NCI-H510A treated with DMSO at 0.1 percent for 48 hours (cell line): ENCODE results near the gene KIRREL3.
"Not testable (repeated sequence)": the region's sequence is repeated elsewhere in the genome, so short reads cannot be mapped to it uniquely, and the experiment has no call there.

Experiments
- DNase-seq: peaks from one replicate; lab custom pipeline; 2025; lab: John Stamatoyannopoulos, UW

The KIRREL3 gene

GRCh38 chr11:126403022-126403581, 597.5 kb downstream of the KIRREL3 start:
- no peak for DNase-seq

- DNase-seq = no peak
Observed at GRCh38 chr11:126400479-126400878, 600.1 kb downstream of the KIRREL3 start.

GRCh38 chr11:126400019-126400418, 600.6 kb downstream of the KIRREL3 start:
- DNase-seq = no peak

- no peak for DNase-seq
Observed at GRCh38 chr11:126398721-126399120, 601.8 kb downstream of the KIRREL3 start.

GRCh38 chr11:126398296-126398695, 602.3 kb downstream of the KIRREL3 start:
- no peak for DNase-seq

GRCh38 chr11:126396965-126397364, 603.6 kb downstream of the KIRREL3 start:
- DNase-seq = no peak

- not testable (repeated sequence) for DNase-seq
Observed at GRCh38 chr11:126396266-126396665, 604.3 kb downstream of the KIRREL3 start.

GRCh38 chr11:126395784-126396183, 604.8 kb downstream of the KIRREL3 start:
- DNase-seq = not testable (repeated sequence)

GRCh38 chr11:126394634-126395072, 605.9 kb downstream of the KIRREL3 start:
- not testable (repeated sequence) for DNase-seq

- no peak for DNase-seq
Observed at GRCh38 chr11:126394036-126394435, 606.5 kb downstream of the KIRREL3 start.

- no peak for DNase-seq
Observed at GRCh38 chr11:126393143-126393542, 607.4 kb downstream of the KIRREL3 start.

GRCh38 chr11:126392633-126393013, 607.9 kb downstream of the KIRREL3 start:
- DNase-seq = no peak

- no peak for DNase-seq
Observed at GRCh38 chr11:126391970-126392632, 608.5 kb downstream of the KIRREL3 start.

- no peak for DNase-seq
Observed at GRCh38 chr11:126391286-126391954, 609.1 kb downstream of the KIRREL3 start.

GRCh38 chr11:126390272-126390867, 610.2 kb downstream of the KIRREL3 start:
- DNase-seq = no peak

GRCh38 chr11:126387857-126388256, 612.7 kb downstream of the KIRREL3 start:
- no peak for DNase-seq

GRCh38 chr11:126386729-126387071, 613.9 kb downstream of the KIRREL3 start:
- peak; percentile 54 for DNase-seq

- no peak for DNase-seq
Observed at GRCh38 chr11:126385991-126386728, 614.4 kb downstream of the KIRREL3 start.

- no peak for DNase-seq
Observed at GRCh38 chr11:126384449-126385070, 616.0 kb downstream of the KIRREL3 start.

- DNase-seq = no peak
Observed at GRCh38 chr11:126383339-126384335, 616.9 kb downstream of the KIRREL3 start.

- not testable (repeated sequence) for DNase-seq
Observed at GRCh38 chr11:126382641-126383040, 617.9 kb downstream of the KIRREL3 start.
